Activated CD4-positive, CD25-positive, alpha-beta regulatory T cell treated with anti-CD3 and anti-CD28 coated beads, Interleukin-2, amount 50 U/mL, for 72 hours (primary cell): Measurements from ENCODE around the gene ACTBL2.
"Not testable (repeated sequence)": the region's sequence is repeated elsewhere in the genome, so short reads cannot be mapped to it uniquely, and the experiment has no call there.

Source experiments
- DNase-seq: peaks from one replicate; pipeline ENCODE4 v3.0.0; 2021

Gene ACTBL2

GRCh38 chr5:57494104-57495098 is 11.8 kb upstream of the ACTBL2 start:
- DNase-seq = peak; percentile 33

GRCh38 chr5:57493034-57493433 is 10.4 kb upstream of the ACTBL2 start:
- DNase-seq = no peak

- no peak for DNase-seq
Measured at GRCh38 chr5:57492632-57493031, 10.0 kb upstream of the ACTBL2 start.

GRCh38 chr5:57491369-57491965 is 8.9 kb upstream of the ACTBL2 start:
- no peak for DNase-seq

GRCh38 chr5:57488215-57488955 is 5.8 kb upstream of the ACTBL2 start:
- no peak for DNase-seq

- no peak for DNase-seq
Measured at GRCh38 chr5:57486027-57486602, 3.5 kb upstream of the ACTBL2 start.

- DNase-seq = no peak
Measured at GRCh38 chr5:57478826-57479225, 3.8 kb downstream of the ACTBL2 start.

- DNase-seq = no peak
Measured at GRCh38 chr5:57476601-57477056, 6.0 kb downstream of the ACTBL2 start.

- no peak for DNase-seq
Measured at GRCh38 chr5:57470339-57470738, 12.3 kb downstream of the ACTBL2 start.

GRCh38 chr5:57468481-57469163 is 14.0 kb downstream of the ACTBL2 start:
- DNase-seq = no peak

- DNase-seq = no peak
Measured at GRCh38 chr5:57466544-57466943, 16.1 kb downstream of the ACTBL2 start.

GRCh38 chr5:57460056-57460455 is 22.6 kb downstream of the ACTBL2 start:
- not testable (repeated sequence) for DNase-seq

- no peak for DNase-seq
Measured at GRCh38 chr5:57458443-57458842, 24.2 kb downstream of the ACTBL2 start.

- no peak for DNase-seq
Measured at GRCh38 chr5:57456531-57457135, 26.0 kb downstream of the ACTBL2 start.

GRCh38 chr5:57455511-57456455 is 26.8 kb downstream of the ACTBL2 start:
- no peak for DNase-seq

- no peak for DNase-seq
Measured at GRCh38 chr5:57454896-57455295, 27.7 kb downstream of the ACTBL2 start.

- no peak for DNase-seq
Measured at GRCh38 chr5:57453728-57454127, 28.9 kb downstream of the ACTBL2 start.

- no peak for DNase-seq
Measured at GRCh38 chr5:57452885-57453284, 29.7 kb downstream of the ACTBL2 start.

- DNase-seq = no peak
Measured at GRCh38 chr5:57450991-57451876, 31.4 kb downstream of the ACTBL2 start.

- DNase-seq = no peak
Measured at GRCh38 chr5:57448751-57449150, 33.9 kb downstream of the ACTBL2 start.
